ENCODE data around the gene UTRN. TPM values are rescaled to one million over a fixed set of nuclear protein-coding genes. Genes with fewer than 3 reads are reported as not detected.

The UTRN gene
- polyA plus RNA-seq, 1 donor (not counting 4 experiments of a cell fraction or from before 2014, with no cell fraction given): 23.7 TPM

GRCh38 chr6:144304223-144304848, 19.2 kb downstream of the UTRN start:
- Histone ChIP-seq H3K4me2 (ENCODE audit: control insufficient read depth, extremely low read depth, insufficient read depth, low read depth, low read length) (no peak overlapping the region), H3K9me3 (ENCODE audit: control insufficient read depth, low read depth, low read length) (no peaks in the 10 kb centered on the region), H4K20me1 (ENCODE audit: control insufficient read depth, extremely low read depth, insufficient read depth, low read length) (no peaks in the 10 kb centered on the region), H3K27me3 (ENCODE audit: control insufficient read depth, extremely low read depth, insufficient read depth, low read length) (no peaks in the 10 kb centered on the region), H3K27ac (ENCODE audit: control insufficient read depth, insufficient read depth, low read length) (no peak overlapping the region), H3K36me3 (ENCODE audit: control insufficient read depth in 2 of 2, extremely low read depth in 1 of 2, insufficient read depth in 2 of 2, low read length in 2 of 2) (peaks cover 0 to 3% of the 10 kb centered on the region in 2 experiments), H3K79me2 (ENCODE audit: control insufficient read depth, insufficient read depth, low read length) (no peaks in the 10 kb centered on the region), H3K9me1 (ENCODE audit: control insufficient read depth, extremely low read depth, insufficient read depth, low read length) (no peaks in the 10 kb centered on the region), H3K4me3 (ENCODE audit: control insufficient read depth in 2 of 3, extremely low read depth in 1 of 3, insufficient read depth in 2 of 3, low read depth in 1 of 3, low read length in 3 of 3) (no peak overlapping the region), H3K9ac (ENCODE audit: control insufficient read depth, extremely low read depth, insufficient read depth, low read length) (no peak overlapping the region), H2AFZ (ENCODE audit: control insufficient read depth, low read length) (no peak overlapping the region), H3K4me1 (ENCODE audit: control insufficient read depth, extremely low read depth, insufficient read depth, low read length) (no peaks in the 10 kb centered on the region)
- FAIRE-seq: no peak
- DNase-seq (ENCODE audit: low read depth, low spot score): no peak
- TF ChIP-seq CTCF (optimal IDR thresholded peaks at IDR 0.05 in 1 of 3, IDR thresholded peaks at IDR 0.05 in 1 of 3, conservative IDR thresholded peaks at IDR 0.05 in 1 of 3; ENCODE audit: extremely low read depth in 1 of 3, insufficient read depth in 2 of 3, low read length in 3 of 3) (no peak), EZH2 (IDR thresholded peaks at IDR 0.05; ENCODE audit: low read length) (no peak)
- dilution Hi-C loops (cut with MboI; ENCODE audit: extremely low pct_ligation_motif_present, low sequenced_read_pairs): no loop called here

GRCh38 chr6:144305567-144305966, 20.4 kb downstream of the UTRN start:
- TF ChIP-seq EZH2 (IDR thresholded peaks at IDR 0.05; ENCODE audit: low read length) (no peak), CTCF (optimal IDR thresholded peaks at IDR 0.05 in 1 of 3, IDR thresholded peaks at IDR 0.05 in 1 of 3, conservative IDR thresholded peaks at IDR 0.05 in 1 of 3; ENCODE audit: extremely low read depth in 1 of 3, insufficient read depth in 2 of 3, low read length in 3 of 3) (no peak)
- Histone ChIP-seq H3K79me2 (ENCODE audit: control insufficient read depth, insufficient read depth, low read length) (no peaks in the 10 kb centered on the region), H3K9me3 (ENCODE audit: control insufficient read depth, low read depth, low read length) (no peaks in the 10 kb centered on the region), H3K4me2 (ENCODE audit: control insufficient read depth, extremely low read depth, insufficient read depth, low read depth, low read length) (no peak overlapping the region), H3K27ac (ENCODE audit: control insufficient read depth, insufficient read depth, low read length) (no peak overlapping the region), H3K4me3 (ENCODE audit: control insufficient read depth in 2 of 3, extremely low read depth in 1 of 3, insufficient read depth in 2 of 3, low read depth in 1 of 3, low read length in 3 of 3) (no peak overlapping the region), H3K27me3 (ENCODE audit: control insufficient read depth, extremely low read depth, insufficient read depth, low read length) (no peaks in the 10 kb centered on the region), H2AFZ (ENCODE audit: control insufficient read depth, low read length) (no peak overlapping the region), H3K36me3 (ENCODE audit: control insufficient read depth in 2 of 2, extremely low read depth in 1 of 2, insufficient read depth in 2 of 2, low read length in 2 of 2) (peaks cover 0 to 3% of the 10 kb centered on the region in 2 experiments), H3K9ac (ENCODE audit: control insufficient read depth, extremely low read depth, insufficient read depth, low read length) (no peak overlapping the region), H3K9me1 (ENCODE audit: control insufficient read depth, extremely low read depth, insufficient read depth, low read length) (no peaks in the 10 kb centered on the region), H4K20me1 (ENCODE audit: control insufficient read depth, extremely low read depth, insufficient read depth, low read length) (no peaks in the 10 kb centered on the region), H3K4me1 (ENCODE audit: control insufficient read depth, extremely low read depth, insufficient read depth, low read length) (no peaks in the 10 kb centered on the region)
- DNase-seq (ENCODE audit: low read depth, low spot score) (no peak), FAIRE-seq (no peak)
- dilution Hi-C loops (cut with MboI; ENCODE audit: extremely low pct_ligation_motif_present, low sequenced_read_pairs): no loop called here
